HEK293T (cell line): Measurements from ENCODE around the gene C11orf68.

Experiments used
- ARNT ChIP-seq: fragments of 450-650 bp; IDR thresholded peaks from 2 replicates; pipeline ENCODE4 v1.6.1; 2017; ENCODE audit warnings: mild to moderate bottlenecking
- BHLHE40 ChIP-seq: fragments of 450-650 bp; IDR thresholded peaks from 2 replicates; pipeline ENCODE4 v1.6.1; 2016; ENCODE audit warnings: mild to moderate bottlenecking, moderate library complexity, borderline replicate concordance
- ELF4 ChIP-seq: fragments of 450-650 bp; IDR thresholded peaks from 2 replicates; pipeline ENCODE4 v1.6.1; 2017; ENCODE audit warnings: antibody characterized with exemption
- FOXA1 ChIP-seq: fragments of 450-650 bp; IDR thresholded peaks from 2 replicates; pipeline ENCODE4 v1.6.1; 2016; ENCODE audit warnings: mild to moderate bottlenecking
- FOXK2 ChIP-seq: fragments of 450-650 bp; IDR thresholded peaks from 2 replicates; pipeline ENCODE4 v1.6.1; 2016; ENCODE audit warnings: mild to moderate bottlenecking
- FOXM1 ChIP-seq: fragments of 450-650 bp; IDR thresholded peaks from 2 replicates; pipeline ENCODE4 v1.6.1; 2017; ENCODE audit warnings: mild to moderate bottlenecking, borderline replicate concordance
- L3MBTL2 ChIP-seq: fragments of 450-650 bp; conservative IDR thresholded peaks from 2 replicates; pipeline ENCODE4 v1.6.1; 2016; ENCODE audit warnings: mild to moderate bottlenecking
- NFRKB ChIP-seq: fragments of 450-650 bp; IDR thresholded peaks from 2 replicates; pipeline ENCODE4 v1.6.1; 2016; ENCODE audit warnings: mild to moderate bottlenecking, moderate library complexity
- PKNOX1 ChIP-seq: fragments of 450-650 bp; IDR thresholded peaks from 2 replicates; pipeline ENCODE4 v1.6.1; 2016
- SUZ12 ChIP-seq: fragments of 450-650 bp; IDR thresholded peaks from 2 replicates; pipeline ENCODE4 v1.6.1; 2016; ENCODE audit warnings: mild to moderate bottlenecking

GRCh38 chr11:65887723-65888162 is 31.1 kb downstream of the C11orf68 start:
- TF ChIP-seq NFRKB (no peak), FOXA1 (no peak), FOXM1 (no peak), BHLHE40 (no peak), PKNOX1 (no peak), SUZ12 (no peak), ELF4 (no peak), L3MBTL2 (no peak), ARNT (no peak), FOXK2 (no peak)
